Activated T-cell treated with anti-CD3 and anti-CD28 coated beads for 4 hours (primary cell): ENCODE data around the gene PES1.
"Not testable (repeated sequence)": the region's sequence is repeated elsewhere in the genome, so short reads cannot be mapped to it uniquely, and the experiment has no call there.

Experiments
- DNase-seq: peaks from one replicate; pipeline ENCODE4 v3.0.0-alpha.2; 2020

The PES1 gene

DNA sequence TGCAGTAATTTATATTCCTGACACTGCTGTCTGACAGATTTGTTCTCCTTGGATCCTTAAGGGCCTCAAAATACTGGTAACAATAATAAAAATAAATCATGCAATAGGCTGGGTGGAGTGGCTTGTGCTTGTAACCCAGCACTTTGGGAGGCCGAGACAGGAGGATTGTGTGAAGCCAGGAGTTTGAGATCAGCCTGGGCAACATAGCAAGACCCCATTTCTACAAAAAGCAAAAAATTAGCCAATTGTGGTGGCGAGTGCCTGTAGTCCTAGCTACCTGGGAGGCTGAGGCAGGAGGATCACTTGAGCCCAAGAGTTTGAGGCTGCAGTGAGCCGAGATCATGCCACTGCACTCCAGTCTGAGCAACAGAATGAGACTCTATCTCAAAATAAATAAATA, 39.9 kb downstream of the PES1 start:
- not testable (repeated sequence) for DNase-seq

DNA sequence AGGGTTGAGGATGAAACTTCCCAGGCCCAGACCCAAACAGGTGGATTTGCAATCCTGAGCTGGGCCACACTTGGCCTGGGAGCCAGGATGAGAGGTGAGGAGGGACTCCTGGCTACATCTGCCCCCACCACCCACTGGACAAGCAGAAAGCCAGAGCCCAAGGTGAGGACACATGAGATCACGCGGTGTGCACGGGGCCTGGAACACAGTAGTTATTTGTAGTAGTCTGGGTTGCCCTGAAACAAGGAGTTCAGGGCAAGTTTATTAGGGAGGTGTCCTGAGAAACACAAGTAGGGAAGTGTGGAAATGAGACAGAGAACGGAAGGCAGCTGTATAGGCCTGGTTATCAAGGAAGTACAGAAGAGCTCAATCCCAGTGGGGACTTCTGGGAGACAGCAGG, 44.5 kb downstream of the PES1 start:
- no peak for DNase-seq

DNA sequence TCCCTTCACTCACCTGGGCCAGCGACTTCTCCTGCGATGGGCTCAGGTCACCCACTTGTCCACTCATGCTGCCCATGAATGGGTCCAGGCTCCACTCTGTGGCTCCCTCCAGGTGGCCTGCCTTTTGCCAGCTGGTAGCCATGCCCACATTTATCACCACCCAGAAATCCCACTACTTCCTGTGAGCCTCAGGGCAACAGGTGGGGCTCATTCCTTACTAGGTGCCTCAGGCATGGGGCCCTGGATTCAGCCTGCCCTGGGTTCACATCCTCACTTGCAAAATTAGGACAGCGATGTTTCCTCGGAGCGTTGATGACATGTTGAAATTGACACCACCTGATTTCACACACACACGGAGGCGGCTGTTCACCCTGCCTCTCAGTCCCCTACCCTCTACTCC, 45.1 kb downstream of the PES1 start, which contains the start of gene SEC14L6:
Gene SEC14L6, minus strand, starts transcription at position 126 of the 400 bp plus-strand sequence. Its CDS starts 59 bp downstream, at position 67.
- DNase-seq: no peak

DNA sequence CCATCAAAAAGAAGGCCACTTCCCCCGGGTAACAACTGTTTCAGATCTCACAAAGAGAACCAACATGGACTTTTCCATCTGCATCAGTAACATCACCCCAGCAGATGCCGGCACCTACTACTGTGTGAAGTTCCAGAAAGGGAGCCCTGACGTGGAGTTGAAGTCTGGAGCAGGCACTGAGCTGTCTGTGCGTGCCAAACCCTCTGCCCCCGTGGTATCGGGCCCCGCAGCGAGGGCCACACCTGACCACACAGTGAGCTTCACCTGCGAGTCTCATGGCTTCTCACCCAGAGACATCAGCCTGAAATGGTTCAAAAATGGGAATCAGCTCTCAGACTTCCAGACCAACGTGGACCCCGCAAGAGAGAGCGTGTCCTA, 48.9 kb downstream of the PES1 start:
- no peak for DNase-seq

DNA sequence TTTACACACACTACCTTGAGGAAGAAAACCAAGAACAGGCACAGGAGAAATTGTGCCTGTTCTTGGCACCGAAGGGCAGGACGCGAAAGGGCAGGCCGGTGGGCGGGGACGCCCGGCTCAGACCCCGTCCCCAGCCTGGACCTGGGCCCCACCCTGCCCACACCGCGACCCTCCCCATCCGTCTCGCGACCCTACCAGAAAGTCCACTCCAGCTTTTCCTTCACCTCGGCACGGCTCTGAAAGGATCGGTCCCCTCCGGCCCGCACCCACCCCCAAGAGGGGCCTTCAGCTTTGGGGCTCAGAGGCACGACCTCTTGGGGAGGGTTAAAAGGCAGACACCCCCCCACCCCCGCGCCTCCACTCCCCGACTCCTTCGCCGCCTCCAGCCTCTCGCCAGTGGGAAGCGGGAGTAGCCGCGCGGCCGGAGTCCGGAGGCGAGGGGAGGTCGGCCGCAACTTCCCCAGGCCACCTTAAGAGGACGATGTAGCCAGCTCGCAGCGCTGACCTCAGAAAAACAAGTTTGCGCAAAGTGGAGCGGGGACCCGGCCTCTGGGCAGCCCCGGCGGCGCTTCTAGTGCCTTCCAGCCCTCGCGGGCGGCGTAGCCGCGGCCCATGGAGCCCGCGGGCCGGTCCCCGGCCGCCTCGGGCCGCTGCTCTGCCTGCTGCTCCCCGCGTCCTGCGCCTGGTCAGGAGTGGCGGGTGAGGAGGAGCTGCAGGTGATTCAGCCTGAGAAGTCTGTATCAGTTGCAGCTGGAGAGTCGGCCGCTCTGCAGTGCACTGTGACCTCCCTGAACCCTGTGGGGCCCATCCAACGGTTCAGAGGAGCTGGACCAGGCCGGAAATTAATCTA, 49.5 kb downstream of the PES1 start:
- DNase-seq: no peak

DNA sequence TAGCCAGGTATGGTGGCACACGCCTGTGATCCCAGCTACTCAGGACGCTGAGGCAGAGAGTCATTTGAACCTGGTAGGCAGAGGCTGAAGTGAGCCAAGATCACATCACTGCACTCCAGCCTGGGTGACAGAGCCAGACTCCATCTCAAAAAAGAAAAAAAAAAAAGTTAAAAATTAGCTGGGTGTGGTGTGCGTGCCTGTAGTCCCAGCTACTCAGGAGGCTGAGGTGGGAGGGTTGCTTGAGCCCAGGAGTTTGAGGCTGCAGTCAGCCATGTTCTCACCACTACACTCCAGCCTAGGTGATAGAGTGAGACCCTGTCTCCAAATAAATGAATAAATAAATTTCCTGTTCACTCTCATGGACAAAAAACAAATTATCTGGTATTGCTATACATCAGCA, 50.2 kb downstream of the PES1 start:
- DNase-seq: not testable (repeated sequence)

DNA sequence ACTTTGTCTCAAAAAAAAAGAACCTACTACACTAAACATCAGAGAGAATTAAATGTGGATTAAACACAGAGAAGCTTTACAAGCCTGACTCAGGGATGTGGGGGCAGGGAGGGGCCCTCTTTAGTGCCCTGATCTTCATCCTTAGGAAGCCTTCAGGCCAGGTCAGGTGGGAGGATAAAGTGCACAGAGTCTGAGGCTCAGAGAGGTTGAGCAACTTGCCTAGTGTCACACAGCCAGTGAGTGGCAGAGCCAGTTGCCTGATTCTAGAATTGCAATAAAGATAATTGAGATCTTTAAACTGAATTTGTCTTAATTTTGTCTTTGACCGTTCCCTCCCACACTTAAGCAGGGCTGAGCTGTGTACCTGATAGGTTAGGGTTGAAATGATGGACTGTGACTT, 52.3 kb downstream of the PES1 start:
- no peak for DNase-seq

DNA sequence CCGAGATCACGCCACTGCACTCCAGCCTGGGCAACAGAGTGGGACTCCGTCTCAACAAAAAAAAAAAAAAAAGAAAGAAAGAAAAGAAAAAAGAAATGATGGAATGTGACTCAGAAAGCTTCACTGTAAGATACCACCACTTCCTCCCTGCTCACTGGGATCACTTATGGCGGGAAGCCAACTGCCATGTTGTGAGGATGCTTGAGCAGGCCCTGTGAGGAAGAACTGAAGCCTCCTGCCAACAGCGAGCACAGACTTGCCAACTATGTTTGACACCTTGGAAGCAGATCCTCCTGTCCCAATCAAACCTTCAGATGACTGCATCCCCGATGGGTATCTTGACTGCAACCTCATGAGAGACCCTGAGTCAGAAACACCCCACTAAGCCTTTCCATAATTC, 53.4 kb downstream of the PES1 start:
- DNase-seq: no peak

DNA sequence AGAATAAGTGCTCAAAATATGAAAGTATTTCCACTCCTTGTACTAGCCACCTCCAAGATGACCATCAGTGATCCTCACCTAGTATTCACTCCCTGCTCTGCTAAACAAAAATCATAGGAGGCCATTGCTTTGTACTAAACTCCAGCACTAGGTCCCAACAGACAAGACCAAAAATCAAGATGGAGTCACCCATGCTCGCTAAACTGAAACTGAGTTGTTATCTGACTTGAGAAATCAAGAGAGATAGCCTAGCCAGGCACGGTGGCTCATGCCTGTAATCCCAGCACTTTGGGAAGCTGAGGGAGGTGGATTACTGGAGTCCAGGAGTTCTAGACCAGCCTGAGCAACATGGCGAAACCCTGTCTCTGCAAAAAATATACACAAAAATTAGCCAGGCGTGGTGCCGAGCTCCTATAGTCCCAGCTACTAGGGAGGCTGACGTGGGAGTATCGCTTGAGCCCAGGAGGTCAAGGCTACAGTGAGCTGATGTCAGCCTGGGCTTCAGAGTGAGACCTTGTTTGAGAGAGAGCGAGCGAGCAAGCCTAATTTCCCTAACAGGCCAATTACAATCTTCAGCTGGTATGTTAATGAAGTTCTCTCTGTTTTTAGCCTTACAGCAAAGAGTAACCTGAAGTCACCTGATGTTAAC, 54.5 kb downstream of the PES1 start:
- DNase-seq: no peak

DNA sequence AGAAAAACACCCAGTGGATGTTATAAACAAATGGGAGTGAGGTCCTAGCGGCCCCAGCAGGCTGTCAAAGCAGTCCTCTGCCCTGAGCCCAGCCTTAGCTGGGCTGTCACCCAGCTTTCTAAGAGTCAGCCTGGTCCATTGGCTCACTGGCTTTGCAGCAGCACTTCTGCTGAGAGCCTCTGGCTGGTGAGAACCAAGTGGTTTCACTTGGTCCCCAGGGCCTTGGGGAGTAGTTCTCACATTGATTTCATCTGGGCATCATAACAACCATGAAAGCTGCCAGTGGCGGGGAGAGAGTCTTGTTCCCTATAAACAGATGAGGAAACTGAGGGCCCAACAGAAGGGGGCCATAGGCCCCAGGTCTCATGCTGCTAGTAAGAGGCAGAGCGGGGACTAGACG, 56.5 kb downstream of the PES1 start:
- DNase-seq: no peak

DNA sequence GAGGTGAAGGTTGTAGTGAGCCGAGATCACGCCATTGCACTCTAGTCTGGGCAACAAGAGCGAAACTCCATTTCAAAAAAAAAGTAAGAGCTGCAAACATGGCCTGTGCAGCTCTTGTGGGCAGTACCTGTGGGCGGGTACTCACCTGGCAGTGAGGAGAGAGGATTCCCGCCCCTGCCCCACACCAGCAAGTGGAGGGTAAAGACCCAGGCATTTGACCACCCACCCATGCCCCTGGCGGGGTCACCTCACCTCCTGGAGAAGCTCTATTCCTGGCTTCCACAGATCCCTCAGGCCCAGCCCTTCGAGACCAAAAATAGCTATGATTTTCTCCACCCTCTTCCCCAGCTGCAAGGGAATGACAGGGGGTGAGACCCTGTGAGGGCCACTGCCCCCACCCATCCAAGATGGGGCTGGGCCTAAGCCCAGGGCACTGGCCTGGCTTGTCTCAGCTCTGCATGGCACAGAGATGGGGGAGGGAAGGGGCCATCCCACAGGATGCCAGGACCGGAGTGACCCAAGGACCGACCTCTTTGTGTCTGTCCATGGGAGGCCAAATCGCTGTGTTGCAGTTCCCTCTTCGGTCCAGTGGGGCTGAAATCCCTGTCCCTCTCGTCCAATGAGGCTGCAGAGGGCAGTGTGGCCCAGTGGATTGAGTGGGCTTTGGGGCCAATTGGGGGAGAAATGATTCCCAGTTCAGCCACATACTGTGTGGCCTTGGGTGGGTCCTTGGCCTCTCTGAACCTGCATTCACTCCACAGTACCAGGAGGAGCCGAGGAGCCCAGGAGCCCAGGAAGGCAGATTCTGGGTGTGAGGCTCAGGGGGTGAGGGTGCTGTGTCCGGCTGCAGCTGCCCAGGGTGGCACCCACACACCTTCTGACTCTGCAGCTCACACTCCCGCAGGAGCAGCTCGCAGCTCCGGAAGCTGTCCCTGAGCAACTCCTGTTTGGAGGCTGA, 59.8 kb downstream of the PES1 start:
- DNase-seq: no peak

DNA sequence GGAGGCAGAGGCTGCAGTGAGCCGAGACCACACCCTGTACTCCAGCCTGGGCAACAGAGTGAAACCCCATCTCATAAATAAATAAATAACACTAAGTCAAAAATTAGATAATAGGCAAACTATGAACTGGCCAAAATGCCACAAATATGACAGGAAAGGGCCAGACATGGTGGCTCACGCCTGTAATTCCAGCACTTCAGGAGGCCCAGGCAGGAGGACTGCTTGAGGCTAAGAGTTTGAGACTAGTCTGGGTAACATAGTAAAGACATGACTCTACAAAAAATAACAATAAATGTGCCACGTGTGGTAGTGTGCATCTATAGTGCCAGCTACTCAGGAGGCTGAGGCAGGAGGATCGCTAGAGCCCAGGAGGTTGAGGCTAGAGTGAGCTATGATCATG, 65.1 kb downstream of the PES1 start:
- DNase-seq: no peak
